GM21619 (cell line): ENCODE measurements around the gene LCN2.
"Not testable (repeated sequence)": the region's sequence is repeated elsewhere in the genome, so short reads cannot be mapped to it uniquely, and the experiment has no call there.

Source experiments
- ATAC-seq: cut with Tn5 transposase; IDR thresholded peaks from one replicate; pipeline ENCODE4 v1.9.1; 2021; ENCODE audit not compliant: unreplicated experiment

LCN2 gene

DNA sequence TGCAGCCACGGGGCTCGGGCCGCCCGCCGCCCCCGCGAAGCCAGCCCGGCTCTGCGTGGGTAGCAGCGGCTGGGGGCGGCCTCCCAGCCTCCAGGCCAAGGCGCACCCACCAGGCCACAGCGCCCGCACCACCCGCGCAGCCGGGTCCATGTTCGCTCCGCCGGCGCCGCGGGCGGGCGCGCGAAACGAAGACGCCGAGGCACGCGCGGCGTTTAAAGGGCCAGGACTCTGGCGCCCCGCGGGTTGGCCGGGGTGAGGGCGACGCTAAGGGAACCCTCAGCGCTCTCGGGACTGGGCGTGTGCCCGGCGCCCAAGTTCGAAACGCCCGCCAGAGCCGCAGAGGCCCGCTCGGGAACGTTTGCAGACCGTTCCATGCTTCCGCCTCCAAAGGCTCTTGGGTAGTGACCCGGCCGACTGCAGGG is 21.7 kb upstream of the LCN2 start, which contains the start of gene PTGES2:
TSS of gene PTGES2 (minus strand) at position 162 of the 422 bp plus-strand sequence. CDS start at position 150, 12 bp downstream.
- peak; percentile 59 for ATAC-seq

DNA sequence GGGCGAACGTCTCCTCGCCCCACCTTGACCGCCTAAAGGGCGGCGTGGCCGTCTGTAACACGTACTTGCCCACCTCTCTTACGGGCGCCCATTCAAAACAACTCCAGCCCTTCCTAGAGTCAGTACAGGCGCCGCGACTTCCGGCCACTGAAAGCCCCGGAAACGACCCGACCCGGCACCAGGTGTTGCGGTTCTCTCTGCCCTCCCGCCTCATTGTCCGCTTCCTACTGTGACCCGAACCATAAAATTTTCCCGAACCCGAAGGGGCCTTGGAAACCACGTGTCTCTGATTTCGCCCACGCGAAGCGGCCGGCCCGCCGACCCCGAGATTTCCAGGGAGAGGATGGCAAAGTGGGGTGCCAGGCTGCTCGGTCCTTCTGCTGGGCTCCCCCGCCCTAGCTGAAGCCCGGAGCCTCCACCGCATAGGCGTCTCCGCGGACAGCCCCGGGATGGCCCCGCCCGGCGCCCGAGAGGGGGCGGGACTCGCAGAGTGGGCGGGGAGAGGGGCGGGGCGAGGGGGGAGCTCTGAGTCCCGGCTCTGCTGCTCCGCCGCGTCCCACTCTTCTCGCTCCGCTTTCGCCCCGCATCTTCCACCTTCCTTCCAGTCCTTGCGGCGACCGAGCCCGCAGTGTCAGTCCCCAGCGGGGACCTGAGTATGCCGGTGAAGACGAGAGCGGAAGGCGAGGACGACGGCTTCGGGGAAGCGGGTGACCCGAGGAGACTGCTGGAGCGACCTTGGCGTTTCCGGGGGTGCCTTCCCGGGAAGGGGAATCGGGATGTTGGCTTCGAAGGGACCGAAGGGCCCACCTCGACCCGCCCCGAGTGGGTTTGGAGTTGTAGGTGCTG is 21.0 kb upstream of the LCN2 start:
- ATAC-seq, result peak; percentile 62

DNA sequence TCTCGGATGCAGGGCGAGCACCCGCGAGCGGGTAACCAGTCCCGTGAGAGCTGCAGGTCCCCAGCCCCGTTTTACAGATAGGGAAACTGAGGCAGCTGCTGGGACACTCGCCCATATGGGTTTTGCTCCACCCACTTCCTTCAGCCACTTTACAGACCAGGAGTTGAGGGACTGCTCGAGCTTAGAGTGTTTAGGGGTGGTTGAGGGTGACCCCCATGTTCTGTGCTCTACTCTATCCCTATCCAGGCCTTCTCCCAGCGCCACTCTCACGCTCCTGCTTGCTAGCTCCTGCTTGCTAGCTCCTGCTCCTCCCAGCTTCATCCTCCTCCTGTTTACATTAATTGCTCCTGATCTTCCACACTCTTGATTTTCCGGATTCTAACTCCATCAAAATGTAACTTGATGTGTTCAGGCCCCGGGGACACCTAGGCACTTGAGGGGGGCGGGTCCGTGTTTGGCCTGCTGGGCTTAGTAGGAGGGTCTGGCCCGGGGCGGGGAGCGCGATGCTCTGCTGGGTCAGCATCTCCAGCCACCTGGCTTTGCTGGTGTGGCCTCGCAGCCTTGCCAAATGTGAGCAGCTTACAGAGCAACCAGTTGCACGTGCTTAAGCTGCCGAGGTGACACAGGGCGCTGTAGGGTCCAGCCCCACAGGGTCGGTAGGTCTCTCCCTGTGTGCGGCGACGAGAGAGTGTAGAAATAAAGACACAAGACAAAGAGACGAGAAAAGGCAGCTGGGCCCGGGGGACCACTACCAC is 20.2 kb upstream of the LCN2 start:
- ATAC-seq, result no peak

DNA sequence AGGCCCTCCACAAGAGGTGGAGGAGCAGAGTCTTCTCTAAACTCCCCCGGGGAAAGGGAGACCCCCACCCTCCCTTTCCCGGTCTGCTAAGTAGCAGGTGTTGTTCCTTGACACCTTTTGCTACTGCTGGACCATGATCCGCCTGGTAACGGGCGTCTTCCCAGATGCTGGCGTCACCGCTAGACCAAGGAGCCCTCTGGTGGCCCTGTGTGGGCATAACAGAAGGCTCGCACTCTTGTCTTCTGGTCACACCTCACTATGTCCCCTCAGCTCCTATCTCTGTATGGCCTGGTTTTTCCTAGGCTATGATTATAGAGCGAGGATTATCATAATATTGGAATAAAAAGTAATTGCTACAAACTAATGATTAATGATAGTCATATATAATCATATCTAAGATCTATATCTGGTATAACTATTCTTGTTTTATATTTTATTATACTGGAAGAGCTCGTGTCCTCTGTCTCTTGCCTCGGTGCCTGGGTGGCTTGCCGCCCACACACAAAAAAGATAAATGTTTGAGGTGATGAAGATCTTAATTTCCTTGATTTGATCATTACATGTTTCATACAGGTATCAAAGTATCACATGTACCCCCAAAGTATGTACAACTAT is 19.2 kb upstream of the LCN2 start:
- not testable (repeated sequence) for ATAC-seq

DNA sequence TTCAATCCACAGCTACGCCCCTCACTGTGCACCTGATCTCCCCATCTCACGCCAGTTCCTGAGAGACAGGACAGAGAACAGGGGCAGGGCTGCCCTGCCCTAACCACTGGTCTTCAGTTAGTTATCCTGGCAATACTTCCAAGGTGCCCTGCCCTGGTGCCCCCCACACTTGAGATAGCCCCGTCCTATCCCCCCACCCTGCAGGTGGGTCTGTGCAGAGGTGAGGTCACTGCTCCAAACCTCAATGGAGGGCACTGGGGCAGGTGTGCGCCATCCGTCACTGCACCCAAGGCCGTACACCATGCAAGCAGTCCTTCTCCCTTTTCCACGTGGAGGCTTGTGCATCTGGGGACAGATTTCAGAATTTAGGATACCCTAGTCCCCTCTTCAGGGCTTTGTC is 18.6 kb upstream of the LCN2 start:
- ATAC-seq, result not testable (repeated sequence)

DNA sequence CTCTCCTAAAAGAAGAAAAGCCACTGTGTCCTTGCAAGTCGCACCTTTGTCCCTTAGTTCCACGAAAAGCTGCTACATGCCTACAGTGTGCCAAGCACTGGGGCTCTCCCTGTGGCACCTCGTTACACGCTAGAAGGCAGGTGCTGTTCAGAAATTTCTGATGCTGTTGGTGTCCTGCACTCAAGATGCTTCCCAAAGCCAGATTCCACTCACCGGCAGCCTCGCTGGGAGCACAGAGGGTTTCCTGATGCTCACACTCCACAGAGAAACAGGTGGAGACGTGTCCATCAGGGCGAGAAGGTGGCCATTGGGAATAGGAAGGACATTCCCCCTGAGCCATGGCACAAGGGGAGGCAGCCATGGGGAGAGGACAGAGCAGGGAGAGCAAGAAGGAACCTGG is 17.9 kb upstream of the LCN2 start:
- ATAC-seq, result not testable (repeated sequence)

DNA sequence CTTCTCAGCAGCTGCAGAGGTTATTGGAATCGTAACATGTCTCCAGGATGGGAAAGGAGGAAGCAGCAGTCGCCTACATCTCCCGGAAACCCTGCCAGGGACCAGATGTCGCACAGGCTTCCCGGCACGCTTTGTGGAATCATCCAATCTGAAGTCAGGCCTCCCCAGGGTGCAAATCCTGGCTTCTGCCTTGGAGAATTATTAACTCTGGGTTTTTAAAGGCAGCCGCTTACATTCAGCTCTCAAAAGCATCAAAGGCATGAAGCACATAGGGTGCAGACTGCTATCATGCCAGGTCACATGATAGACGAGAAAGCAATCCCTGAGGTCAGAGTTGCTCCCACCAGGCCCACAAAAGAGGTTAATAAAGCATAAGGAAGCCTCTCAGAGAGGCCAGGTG is 17.1 kb upstream of the LCN2 start:
- ATAC-seq, result not testable (repeated sequence)

DNA sequence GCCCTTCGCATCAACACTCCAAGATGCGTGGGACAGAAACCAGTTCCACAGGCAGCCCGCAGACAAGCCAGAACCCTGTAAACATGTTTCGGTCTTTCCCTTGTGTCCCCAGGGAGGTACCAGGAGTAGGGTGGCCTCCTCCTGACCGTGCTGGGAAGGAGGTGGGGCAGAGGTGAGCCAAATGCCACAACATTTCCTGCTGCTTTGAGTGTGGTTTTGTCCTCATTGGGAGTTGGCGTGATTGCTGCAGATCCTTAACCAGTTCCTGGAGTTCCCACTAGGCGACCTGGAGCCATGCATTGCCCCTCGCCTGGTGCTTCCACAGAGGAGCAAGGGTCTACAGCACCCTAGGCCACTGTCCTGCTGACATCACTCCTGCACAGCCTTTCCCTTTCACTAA is 13.7 kb upstream of the LCN2 start:
- not testable (repeated sequence) for ATAC-seq

DNA sequence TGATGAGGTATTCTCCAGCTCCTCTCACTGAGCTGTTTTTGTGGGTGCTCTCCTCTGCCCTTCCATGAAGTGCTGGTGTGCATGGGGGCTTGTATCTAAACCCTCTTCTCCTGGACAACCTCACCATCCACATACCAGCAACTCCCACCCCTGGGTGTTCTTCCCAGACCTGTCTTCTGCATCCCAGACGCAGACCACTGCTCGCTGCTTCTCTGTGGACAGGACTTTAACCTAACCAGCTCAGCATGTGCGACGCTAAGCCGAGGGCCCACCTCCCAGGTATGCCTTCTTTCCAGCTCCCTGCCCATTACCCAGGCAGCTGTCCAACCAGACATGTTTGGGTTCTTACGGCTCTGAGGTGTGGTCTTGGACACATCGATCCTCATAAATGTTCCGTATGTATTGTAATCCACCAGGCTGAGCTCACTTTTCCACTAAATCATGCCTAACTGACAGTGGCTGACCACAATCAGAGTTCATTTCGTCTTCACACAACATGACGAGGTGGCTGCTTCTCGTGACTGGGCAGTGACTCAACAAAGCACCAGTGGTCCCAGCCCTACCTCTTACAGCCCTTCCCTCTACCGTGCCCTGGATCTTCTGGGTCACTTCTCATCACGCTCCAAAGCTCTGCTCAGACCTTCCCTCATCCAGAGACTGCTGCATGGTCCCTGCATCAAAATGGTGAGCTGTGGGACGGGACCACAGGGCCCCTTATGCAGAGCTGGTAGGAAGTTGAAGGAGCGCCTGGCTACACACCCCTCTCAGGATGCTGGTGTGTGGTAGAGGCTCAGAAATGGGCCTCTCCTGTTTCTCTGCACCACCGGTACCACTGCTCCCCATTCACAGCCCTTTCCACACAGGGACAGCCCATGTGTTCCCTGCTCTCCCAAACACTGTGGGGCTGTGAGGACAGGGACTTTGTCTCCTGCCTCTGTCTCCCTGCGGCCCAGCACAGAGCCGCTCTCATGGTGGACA is 12.1 kb upstream of the LCN2 start:
- ATAC-seq, result no peak

DNA sequence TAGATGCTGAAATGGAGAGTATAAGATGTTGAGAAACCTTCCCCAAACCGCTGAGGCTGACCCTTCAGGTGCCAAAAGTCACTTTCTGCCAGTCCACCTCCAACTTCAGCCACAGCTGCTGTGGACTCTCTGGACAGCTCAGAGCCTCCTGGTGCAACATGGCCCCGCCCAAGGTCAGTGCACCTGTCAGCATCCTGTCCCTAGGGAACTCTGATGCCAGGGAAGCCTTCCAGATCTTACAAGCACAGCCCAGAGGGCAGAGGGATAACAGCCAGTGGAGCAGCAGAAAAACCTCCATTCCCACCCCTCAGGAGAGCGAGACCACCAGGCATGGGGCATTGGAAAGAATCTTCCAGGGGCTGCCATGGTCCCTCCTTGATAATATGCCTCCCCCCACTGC is 11.3 kb upstream of the LCN2 start:
- no peak for ATAC-seq

DNA sequence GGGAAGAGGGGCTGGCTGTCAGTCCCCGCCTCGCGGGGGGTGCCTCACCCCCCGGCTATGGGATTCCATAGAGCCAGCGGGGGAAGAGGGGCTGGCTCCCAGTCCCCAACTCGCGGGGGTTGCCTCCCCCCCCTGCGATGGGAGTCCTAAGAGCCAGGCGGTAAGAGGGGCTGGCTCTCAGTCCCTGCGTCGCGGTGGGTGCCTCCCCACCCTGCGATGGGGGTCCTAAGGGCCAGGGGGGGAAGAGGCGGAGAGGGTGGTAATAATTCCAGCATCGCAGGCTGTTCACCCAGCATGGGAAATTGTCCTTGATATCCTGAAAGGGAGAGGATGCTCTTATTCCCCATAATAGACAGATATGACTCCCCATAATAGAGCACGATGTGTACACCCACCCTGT is 9.6 kb upstream of the LCN2 start:
- no peak for ATAC-seq

DNA sequence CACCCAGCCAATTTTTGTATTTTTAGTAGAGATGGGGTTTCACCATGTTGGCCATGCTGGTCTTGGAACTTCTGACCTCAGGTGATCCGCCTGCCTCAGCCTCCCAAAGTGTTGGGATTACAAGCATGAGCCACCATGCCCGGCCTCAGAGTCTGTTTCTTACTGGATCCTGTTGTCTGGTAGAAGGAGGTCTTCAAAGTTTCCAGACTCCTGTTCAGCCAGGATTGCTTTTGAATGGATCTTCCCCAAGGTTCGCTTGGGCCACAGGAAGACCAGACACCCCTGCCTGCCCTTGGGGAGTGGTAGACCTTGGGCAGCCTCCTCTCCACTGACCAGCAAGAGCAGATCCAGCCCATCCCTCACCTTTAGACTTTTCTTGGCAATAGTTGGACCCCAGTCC is 7.6 kb upstream of the LCN2 start:
- no peak for ATAC-seq

DNA sequence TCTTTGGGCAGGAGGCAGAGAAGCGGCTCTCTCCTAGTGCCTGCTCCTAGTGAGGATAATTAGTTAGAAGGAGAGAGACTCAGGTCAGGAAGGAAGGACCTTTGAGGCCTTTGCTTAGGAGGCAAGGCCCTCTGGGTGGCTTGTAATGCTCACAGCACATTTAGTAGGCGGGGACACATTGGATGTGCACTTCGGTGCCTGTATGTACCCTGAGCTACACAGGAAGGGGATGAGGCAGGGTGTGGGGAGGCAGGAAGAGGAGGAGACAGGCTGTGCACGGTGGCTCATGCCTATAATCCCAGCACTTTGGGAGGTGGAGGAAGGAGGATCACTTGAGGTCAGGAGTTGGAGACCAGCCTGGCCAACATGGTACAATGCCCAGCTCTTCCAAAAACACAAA is 7.2 kb upstream of the LCN2 start:
- no peak for ATAC-seq

DNA sequence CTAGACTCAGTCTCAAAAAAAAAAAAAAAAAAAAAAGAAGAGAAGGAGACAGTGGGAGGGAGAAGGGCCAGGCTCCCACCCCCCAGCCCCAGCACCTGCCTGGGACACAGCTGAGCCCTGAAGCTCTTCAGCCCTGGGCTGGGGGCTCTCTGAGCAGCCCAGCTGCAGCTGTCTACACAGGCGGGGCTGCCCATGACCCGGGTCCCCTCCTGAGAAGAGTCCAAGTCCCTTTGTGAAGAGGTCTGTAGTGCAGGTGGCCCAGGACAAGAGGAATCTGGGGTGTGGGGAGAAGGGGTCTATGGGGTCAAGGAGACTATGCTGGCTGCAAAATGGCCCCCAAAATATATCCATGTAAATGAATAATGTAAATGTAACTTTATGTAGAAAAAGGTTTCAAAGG is 6.7 kb upstream of the LCN2 start:
- no peak for ATAC-seq

DNA sequence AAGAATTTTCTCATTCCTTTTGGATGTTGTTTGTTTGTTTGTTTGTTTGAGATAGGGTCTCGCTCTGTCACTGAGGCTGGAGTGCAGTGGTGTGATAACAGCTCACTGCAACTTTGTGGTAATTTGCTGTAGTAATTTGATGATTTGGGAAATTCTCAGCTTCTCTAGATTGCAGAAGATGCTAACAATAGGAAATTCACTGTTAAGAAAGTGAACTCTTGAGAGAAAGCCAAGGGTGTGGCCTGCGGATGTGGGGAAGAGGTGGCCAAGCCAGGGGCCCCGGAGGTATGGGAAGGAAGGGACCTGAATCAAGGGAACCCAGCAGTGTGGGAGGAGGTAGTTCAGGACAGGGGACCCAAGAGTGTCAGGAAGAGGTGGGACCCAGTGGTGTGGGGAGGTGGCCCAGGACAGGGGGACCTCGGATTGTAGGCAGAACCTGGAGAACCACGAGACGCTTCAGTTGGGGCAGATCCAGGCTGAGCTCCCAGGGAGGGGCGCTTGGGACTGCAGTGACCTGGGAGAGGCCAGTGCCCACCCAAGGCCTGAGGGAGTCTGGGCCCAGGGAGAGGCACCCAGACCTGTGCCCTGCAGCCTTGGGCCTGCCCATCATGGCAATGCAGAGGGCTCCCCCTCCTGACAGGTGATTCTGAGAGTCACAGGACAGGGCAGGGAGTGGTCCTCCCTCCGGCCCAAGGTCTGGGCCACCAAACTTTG is 5.6 kb upstream of the LCN2 start:
- no peak for ATAC-seq

DNA sequence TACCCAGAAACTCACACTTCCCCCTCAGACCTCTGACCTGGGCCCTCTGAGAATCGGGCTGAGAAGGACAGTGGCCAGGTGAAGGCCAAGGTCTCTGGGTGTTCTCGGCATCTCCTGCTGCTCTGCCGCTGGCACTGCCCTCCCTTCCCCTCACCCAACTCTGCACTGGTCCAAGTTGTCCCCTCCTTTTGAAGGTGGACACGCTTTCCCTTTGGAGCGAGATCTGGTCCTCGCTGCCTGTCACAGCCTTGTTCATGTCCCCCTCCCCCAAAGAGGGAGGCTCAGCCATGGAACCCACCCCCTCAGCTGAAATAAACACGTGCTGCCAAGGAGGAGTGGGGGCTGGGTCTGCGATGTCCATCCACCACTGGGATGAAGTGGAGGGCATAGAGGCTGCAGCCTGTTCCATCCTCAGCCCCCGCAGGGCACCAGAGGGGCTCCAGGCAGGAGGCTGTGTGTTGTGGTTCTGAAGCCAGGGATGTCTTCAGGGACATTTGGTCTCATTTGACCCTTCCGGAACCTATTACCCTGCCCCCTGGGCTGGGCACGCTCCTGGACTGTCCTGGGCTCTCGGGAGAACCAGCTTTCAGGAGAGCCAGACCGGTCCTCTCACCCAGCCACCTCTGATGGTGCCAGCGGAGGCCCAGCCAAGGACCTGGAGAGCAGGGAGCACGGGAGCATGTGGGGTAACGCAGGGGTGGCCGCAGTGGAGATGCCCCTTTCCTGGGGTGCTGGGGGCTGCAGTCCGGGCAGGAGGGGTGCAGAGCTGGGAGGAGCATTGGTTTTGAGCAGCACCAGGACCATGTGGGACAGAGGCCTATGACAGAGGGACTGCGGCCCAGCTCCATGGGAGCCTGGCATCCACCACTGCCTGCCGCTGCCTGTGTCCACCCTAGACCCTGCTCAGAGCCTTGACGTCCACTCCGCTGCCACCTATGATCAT is 4.7 kb upstream of the LCN2 start:
- ATAC-seq, result no peak

DNA sequence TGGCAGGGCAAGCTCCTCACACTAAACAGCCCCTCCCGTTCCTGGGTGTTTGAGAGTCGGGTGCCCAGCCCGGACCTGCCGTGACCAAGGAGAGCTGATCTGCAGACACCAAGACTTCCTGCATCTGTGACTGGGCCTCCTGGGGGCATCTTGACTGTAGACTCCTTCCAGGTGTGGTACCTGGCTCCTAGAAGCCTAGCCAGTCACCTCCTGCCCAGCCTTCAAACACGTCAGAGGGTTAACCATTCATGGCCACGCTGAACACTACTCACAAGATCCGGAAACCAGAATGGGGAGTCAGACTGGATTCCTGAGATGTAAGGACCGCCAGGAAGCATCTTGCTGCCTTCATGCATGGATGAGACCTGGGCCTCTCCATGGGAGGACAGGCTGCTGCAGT is 3.7 kb upstream of the LCN2 start:
- no peak for ATAC-seq

DNA sequence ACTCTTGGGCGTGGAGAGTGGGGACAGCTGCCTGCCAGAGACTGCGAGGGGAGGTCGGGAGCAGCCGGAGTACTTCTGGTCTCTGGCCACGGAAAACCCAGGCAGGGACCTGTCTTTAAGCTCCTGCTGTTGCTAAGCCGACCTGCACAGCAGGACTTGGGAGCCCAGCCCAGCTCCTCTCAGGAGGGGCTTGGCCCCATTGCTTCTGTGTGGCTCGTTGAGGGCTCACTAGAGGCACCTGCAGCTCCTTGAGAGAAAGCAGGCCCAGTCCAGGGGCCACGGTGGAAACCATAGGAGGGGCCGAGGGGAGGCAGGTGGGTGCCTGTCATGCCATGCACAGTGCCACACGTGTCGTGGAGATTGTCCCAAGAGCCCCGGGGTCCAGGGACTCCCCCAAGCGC is 3.3 kb upstream of the LCN2 start:
- no peak for ATAC-seq

DNA sequence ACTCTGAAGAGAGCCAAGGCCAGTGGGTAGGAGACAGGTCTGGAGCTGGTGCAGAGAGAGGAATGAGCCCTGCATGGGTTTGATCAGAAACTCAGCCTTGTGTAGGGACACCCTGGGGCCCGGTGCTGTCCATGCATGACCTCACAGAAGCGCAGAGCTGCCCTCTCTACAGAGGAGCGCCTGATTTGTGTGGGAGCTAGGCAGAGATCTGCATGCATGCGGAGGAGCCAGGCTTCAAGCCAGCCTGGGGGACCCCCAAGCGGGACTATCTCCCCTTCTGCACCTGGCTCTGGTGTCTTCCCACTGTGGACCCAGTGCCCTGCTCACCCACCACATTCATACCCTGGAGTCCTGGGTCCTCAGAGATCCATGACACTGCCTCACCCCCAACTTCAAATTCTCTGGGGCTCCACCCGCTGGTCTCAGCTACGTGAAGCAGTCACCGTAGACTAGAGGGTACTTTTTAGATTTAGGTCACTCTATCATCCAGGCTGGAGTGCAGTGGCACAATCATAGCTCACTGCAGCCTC is 2.6 kb upstream of the LCN2 start:
- no peak for ATAC-seq
